RWPE2 (cell line): ENCODE results near the gene ABCA1.
A peak's percentile ranks its signal among the peaks of the same experiment; 100 is the strongest.

ENCODE experiments used
- ATAC-seq: fragments of 200-7000 bp; cut with Tn5 transposase; 3 replicates; pipeline ENCODE4 v1.9.1; 2021; ENCODE audit warnings: low read depth
- DNase-seq: peaks from one replicate; pipeline ENCODE4 v3.0.0-alpha.2; 2020; ENCODE audit warnings: low spot score
- H3K27ac ChIP-seq: fragments of 450-650 bp; 2 replicates; pipeline ENCODE4 v1.5.1; 2017; ENCODE audit warnings: mild to moderate bottlenecking; ENCODE audit not compliant: poor library complexity, severe bottlenecking
- H3K27me3 ChIP-seq: fragments of 250-450 bp; sonication (Bioruptor Pico); 2 replicates; pipeline ENCODE4 v1.5.1; 2021; ENCODE audit warnings: mild to moderate bottlenecking, moderate library complexity; ENCODE audit not compliant: insufficient read depth, poor library complexity, severe bottlenecking
- H3K36me3 ChIP-seq: fragments of 250-450 bp; sonication (Bioruptor Pico); 2 replicates; pipeline ENCODE4 v1.5.1; 2020; ENCODE audit warnings: low read depth, mild to moderate bottlenecking, moderate library complexity
- H3K4me1 ChIP-seq: fragments of 250-450 bp; sonication (Bioruptor Pico); 2 replicates; pipeline ENCODE4 v1.5.1; 2021; ENCODE audit warnings: mild to moderate bottlenecking, moderate library complexity; ENCODE audit not compliant: insufficient read depth, poor library complexity, severe bottlenecking
- H3K4me3 ChIP-seq: fragments of 250-450 bp; sonication (Bioruptor Pico); 2 replicates; pipeline ENCODE4 v1.5.1; 2021; ENCODE audit warnings: mild to moderate bottlenecking, moderate library complexity; ENCODE audit not compliant: severe bottlenecking
- H3K9me3 ChIP-seq: fragments of 250-450 bp; sonication (Bioruptor Pico); 2 replicates; pipeline ENCODE4 v1.5.1; 2021; ENCODE audit warnings: mild to moderate bottlenecking, moderate library complexity; ENCODE audit not compliant: severe bottlenecking
- CTCF ChIP-seq: fragments of 450-650 bp; IDR thresholded peaks from one replicate; pipeline ENCODE4 v1.5.1; 2017; ENCODE audit warnings: mild to moderate bottlenecking, moderate library complexity; ENCODE audit not compliant: poor library complexity, severe bottlenecking

The ABCA1 gene

GRCh38 chr9:104861397-104861796 lies 66.6 kb downstream of the ABCA1 start:
- Histone ChIP-seq H3K4me3 (no peak overlapping the region), H3K4me1 (peaks cover 15% of the 10 kb centered on the region), H3K9me3 (no peaks in the 10 kb centered on the region), H3K36me3 (no peaks in the 10 kb centered on the region), H3K27me3 (no peaks in the 10 kb centered on the region), H3K27ac (no peak overlapping the region)
- no peak for TF ChIP-seq CTCF
- ATAC-seq, result no peak
- DNase-seq, result no peak

GRCh38 chr9:104860263-104860662 lies 67.7 kb downstream of the ABCA1 start:
- Histone ChIP-seq H3K4me1 (peaks cover 26% of the 10 kb centered on the region), H3K36me3 (no peaks in the 10 kb centered on the region), H3K9me3 (no peaks in the 10 kb centered on the region), H3K27ac (no peak overlapping the region), H3K4me3 (no peak overlapping the region), H3K27me3 (no peaks in the 10 kb centered on the region)
- ATAC-seq (no peak), DNase-seq (no peak)
- no peak for TF ChIP-seq CTCF

GRCh38 chr9:104858846-104859245 lies 69.1 kb downstream of the ABCA1 start:
- Histone ChIP-seq H3K4me3 (no peak overlapping the region), H3K9me3 (no peaks in the 10 kb centered on the region), H3K27me3 (no peaks in the 10 kb centered on the region), H3K4me1 (peaks cover 37% of the 10 kb centered on the region), H3K27ac (no peak overlapping the region), H3K36me3 (no peaks in the 10 kb centered on the region)
- no peak for DNase-seq
- TF ChIP-seq CTCF, result no peak
- no peak for ATAC-seq

- Histone ChIP-seq H3K4me3 (no peak overlapping the region), H3K4me1 (peaks cover 32% of the 10 kb centered on the region), H3K36me3 (no peaks in the 10 kb centered on the region), H3K9me3 (no peaks in the 10 kb centered on the region), H3K27ac (no peak overlapping the region), H3K27me3 (no peaks in the 10 kb centered on the region)
- no peak for ATAC-seq
- no peak for TF ChIP-seq CTCF
- DNase-seq, result no peak
Measured at GRCh38 chr9:104858271-104858670, 69.7 kb downstream of the ABCA1 start.

- ATAC-seq (peak; percentile 44), DNase-seq (no peak)
- H3K9me3 ChIP-seq, result no peaks in the 10 kb centered on the region
- H3K27me3 ChIP-seq, result no peaks in the 10 kb centered on the region
- no peak for TF ChIP-seq CTCF
- no peaks in the 10 kb centered on the region for H3K36me3 ChIP-seq
- H3K4me3 ChIP-seq, result no peak overlapping the region
- H3K4me1 ChIP-seq, result peaks cover 28% of the 10 kb centered on the region
- H3K27ac ChIP-seq, result peak overlapping the region; percentile 83
Measured at GRCh38 chr9:104856413-104856941, 71.5 kb downstream of the ABCA1 start.
